ENCODE measurements around the gene FLACC1.

DNA sequence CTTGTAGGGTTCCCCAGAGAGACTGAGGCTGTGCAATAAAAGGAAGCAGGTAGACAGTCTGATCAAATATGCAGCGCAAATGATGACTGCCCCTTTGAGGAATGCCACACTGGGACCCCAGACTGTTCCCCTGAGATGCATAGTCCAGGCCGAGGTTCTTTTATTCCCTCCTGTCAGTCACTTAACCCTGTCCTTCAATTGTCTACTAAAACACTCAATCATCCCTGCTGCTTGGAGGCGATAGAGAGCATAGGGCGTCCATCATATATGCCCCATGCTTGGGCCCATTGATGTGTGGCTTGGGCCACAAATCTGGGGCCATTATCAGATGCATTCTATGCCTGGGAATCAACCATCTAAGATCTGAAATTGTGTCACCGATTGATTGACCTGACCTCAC, 112.3 kb downstream of the FLACC1 start:
- no peak for TF ChIP-seq TAF1 (IDR thresholded peaks at IDR 0.05; ENCODE audit: borderline replicate concordance, insufficient read depth, low read length)
- no peak for TF ChIP-seq POLR2AphosphoS5 (IDR thresholded peaks at IDR 0.05; ENCODE audit: low read depth, low read length)
- TF ChIP-seq FOXP2 (optimal IDR thresholded peaks at IDR 0.05; ENCODE audit: borderline replicate concordance, extremely low read depth, extremely low read length, insufficient read depth), result no peak
- TF ChIP-seq, protein P1, sequence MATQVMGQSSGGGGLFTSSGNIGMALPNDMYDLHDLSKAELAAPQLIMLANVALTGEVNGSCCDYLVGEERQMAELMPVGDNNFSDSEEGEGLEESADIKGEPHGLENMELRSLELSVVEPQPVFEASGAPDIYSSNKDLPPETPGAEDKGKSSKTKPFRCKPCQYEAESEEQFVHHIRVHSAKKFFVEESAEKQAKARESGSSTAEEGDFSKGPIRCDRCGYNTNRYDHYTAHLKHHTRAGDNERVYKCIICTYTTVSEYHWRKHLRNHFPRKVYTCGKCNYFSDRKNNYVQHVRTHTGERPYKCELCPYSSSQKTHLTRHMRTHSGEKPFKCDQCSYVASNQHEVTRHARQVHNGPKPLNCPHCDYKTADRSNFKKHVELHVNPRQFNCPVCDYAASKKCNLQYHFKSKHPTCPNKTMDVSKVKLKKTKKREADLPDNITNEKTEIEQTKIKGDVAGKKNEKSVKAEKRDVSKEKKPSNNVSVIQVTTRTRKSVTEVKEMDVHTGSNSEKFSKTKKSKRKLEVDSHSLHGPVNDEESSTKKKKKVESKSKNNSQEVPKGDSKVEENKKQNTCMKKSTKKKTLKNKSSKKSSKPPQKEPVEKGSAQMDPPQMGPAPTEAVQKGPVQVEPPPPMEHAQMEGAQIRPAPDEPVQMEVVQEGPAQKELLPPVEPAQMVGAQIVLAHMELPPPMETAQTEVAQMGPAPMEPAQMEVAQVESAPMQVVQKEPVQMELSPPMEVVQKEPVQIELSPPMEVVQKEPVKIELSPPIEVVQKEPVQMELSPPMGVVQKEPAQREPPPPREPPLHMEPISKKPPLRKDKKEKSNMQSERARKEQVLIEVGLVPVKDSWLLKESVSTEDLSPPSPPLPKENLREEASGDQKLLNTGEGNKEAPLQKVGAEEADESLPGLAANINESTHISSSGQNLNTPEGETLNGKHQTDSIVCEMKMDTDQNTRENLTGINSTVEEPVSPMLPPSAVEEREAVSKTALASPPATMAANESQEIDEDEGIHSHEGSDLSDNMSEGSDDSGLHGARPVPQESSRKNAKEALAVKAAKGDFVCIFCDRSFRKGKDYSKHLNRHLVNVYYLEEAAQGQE (IDR thresholded peaks at IDR 0.05; ENCODE audit: insufficient read depth in 1 of 2, low read depth in 2 of 2, low read length in 2 of 2), result no peak
